Measurements from ENCODE around the gene TTC13. TPM values are rescaled to one million over a fixed set of nuclear protein-coding genes. Genes with fewer than 3 reads are reported as not detected.
A peak's percentile ranks its signal among the peaks of the same experiment; 100 is the strongest.

Gene TTC13
- total and polyA plus RNA-seq, 3 experiments from 2014 or later: 13.1 to 24.8 (median 21.5) TPM

- H3K4me1 ChIP-seq (ENCODE audit: insufficient read depth, low read length): peaks cover 6% of the 10 kb centered on the region
- peaks cover 11% of the 10 kb centered on the region for H3K36me3 ChIP-seq (ENCODE audit: insufficient read depth, low read length)
- H3K27me3 ChIP-seq (ENCODE audit: insufficient read depth, low read length, poor library complexity, severe bottlenecking): no peaks in the 10 kb centered on the region
- Mint-ChIP-seq H3K27me3 (no peaks in the 10 kb centered on the region), H3K4me1 (peaks cover 59 to 76% (median 70%) of the 10 kb centered on the region in 3 donors), H3K9me3 (no peaks in the 10 kb centered on the region), H3K27ac (peak overlapping the region in 1 of 8 donors; percentile 7), H3K36me3 (peaks cover 6 to 17% (median 8%) of the 10 kb centered on the region in 3 donors), H3K4me3 (peak overlapping the region in 1 of 7 donors; percentile 16)
- POLR2A ChIA-PET: no interaction called here
- no peak overlapping the region for H3K27ac ChIP-seq (ENCODE audit: low read depth, low read length)
- no peaks in the 10 kb centered on the region for H3K9me3 ChIP-seq (ENCODE audit: low read length)
- CTCF ChIA-PET: interaction anchor here (1.1 kb wide), 1 partner anchor 11 kb away, joined by 4 read pairs; no protein-coding TSS in a partner anchor
- DNase-seq: no peak
- no peak overlapping the region for H3K4me3 ChIP-seq (ENCODE audit: low read length)
Observed at GRCh38 chr1:230965535-230965934, 13.1 kb downstream of the TTC13 start.

- ChIA-PET POLR2A (no interaction called here), CTCF (interaction anchor here (1.1 kb wide), 1 partner anchor 12 kb away, joined by 4 read pairs; no protein-coding TSS in a partner anchor)
Observed at GRCh38 chr1:230964896-230965295, 13.8 kb downstream of the TTC13 start.

GRCh38 chr1:230958370-230958769 is 20.3 kb downstream of the TTC13 start:
- H3K4me3 Mint-ChIP-seq: no peak overlapping the region
- DNase-seq: no peak
- peaks cover 25 to 42% (median 33%) of the 10 kb centered on the region in 3 donors for H3K4me1 Mint-ChIP-seq
- no peaks in the 10 kb centered on the region for H3K4me1 ChIP-seq (ENCODE audit: insufficient read depth, low read length)
- no peaks in the 10 kb centered on the region for H3K9me3 Mint-ChIP-seq
- peaks cover 18% of the 10 kb centered on the region for H3K36me3 ChIP-seq (ENCODE audit: insufficient read depth, low read length)
- no peak overlapping the region for H3K27ac ChIP-seq (ENCODE audit: low read depth, low read length)
- no peaks in the 10 kb centered on the region for H3K27me3 ChIP-seq (ENCODE audit: insufficient read depth, low read length, poor library complexity, severe bottlenecking)
- H3K9me3 ChIP-seq (ENCODE audit: low read length): no peaks in the 10 kb centered on the region
- no peaks in the 10 kb centered on the region for H3K27me3 Mint-ChIP-seq
- H3K36me3 Mint-ChIP-seq: peaks cover 18 to 66% (median 21%) of the 10 kb centered on the region in 3 donors
- peak overlapping the region in 1 of 8 donors; percentile 22 for H3K27ac Mint-ChIP-seq
- H3K4me3 ChIP-seq (ENCODE audit: low read length): no peak overlapping the region
- ChIA-PET POLR2A (no interaction called here), CTCF (interaction anchor here (1.2 kb wide), 2 partner anchors 12 to 18 kb away, joined by 3 read pairs; no protein-coding TSS in a partner anchor)

More at GRCh38 chr1:230964896-230965295, 13.8 kb downstream of the TTC13 start:
- Mint-ChIP-seq H3K9me3 (no peaks in the 10 kb centered on the region), H3K27me3 (no peaks in the 10 kb centered on the region), H3K27ac (peak overlapping the region in 3 of 8 donors; percentile 4 to 33 (median 18)), H3K4me1 (peaks cover 58 to 72% (median 70%) of the 10 kb centered on the region in 3 donors), H3K4me3 (no peak overlapping the region), H3K36me3 (peaks cover 12 to 18% (median 15%) of the 10 kb centered on the region in 3 donors)
- no peaks in the 10 kb centered on the region for H3K9me3 ChIP-seq (ENCODE audit: low read length)
- no peaks in the 10 kb centered on the region for H3K27me3 ChIP-seq (ENCODE audit: insufficient read depth, low read length, poor library complexity, severe bottlenecking)
- H3K4me3 ChIP-seq (ENCODE audit: low read length): no peak overlapping the region
- peaks cover 5% of the 10 kb centered on the region for H3K36me3 ChIP-seq (ENCODE audit: insufficient read depth, low read length)
- H3K4me1 ChIP-seq (ENCODE audit: insufficient read depth, low read length): no peaks in the 10 kb centered on the region
- no peak overlapping the region for H3K27ac ChIP-seq (ENCODE audit: low read depth, low read length)
- no peak for DNase-seq

- Mint-ChIP-seq H3K27ac (peak overlapping the region in 1 of 8 donors; percentile 33), H3K4me1 (peaks cover 19 to 35% (median 25%) of the 10 kb centered on the region in 3 donors), H3K27me3 (no peaks in the 10 kb centered on the region), H3K36me3 (peaks cover 18 to 69% (median 21%) of the 10 kb centered on the region in 3 donors), H3K4me3 (no peak overlapping the region), H3K9me3 (no peaks in the 10 kb centered on the region)
- CTCF ChIA-PET: interaction anchor here (2.0 kb wide), 1 partner anchor 21 kb away, joined by 5 read pairs; the partner anchor contains the start of genes ARV1 and TTC13
- Histone ChIP-seq H3K27ac (ENCODE audit: low read depth, low read length) (no peak overlapping the region), H3K9me3 (ENCODE audit: low read length) (no peaks in the 10 kb centered on the region), H3K4me3 (ENCODE audit: low read length) (no peak overlapping the region), H3K4me1 (ENCODE audit: insufficient read depth, low read length) (no peaks in the 10 kb centered on the region), H3K27me3 (ENCODE audit: insufficient read depth, low read length, poor library complexity, severe bottlenecking) (no peaks in the 10 kb centered on the region), H3K36me3 (ENCODE audit: insufficient read depth, low read length) (peaks cover 20% of the 10 kb centered on the region)
- POLR2A ChIA-PET: no interaction called here
- no peak for DNase-seq
Observed at GRCh38 chr1:230957580-230957989, 21.1 kb downstream of the TTC13 start.

- Mint-ChIP-seq H3K27ac (no peak overlapping the region), H3K4me3 (no peak overlapping the region), H3K4me1 (peaks cover 7 to 23% (median 21%) of the 10 kb centered on the region in 3 donors), H3K27me3 (no peaks in the 10 kb centered on the region), H3K36me3 (peaks cover 5 to 69% (median 19%) of the 10 kb centered on the region in 3 donors), H3K9me3 (no peaks in the 10 kb centered on the region)
- no peaks in the 10 kb centered on the region for H3K9me3 ChIP-seq (ENCODE audit: low read length)
- peaks cover 13% of the 10 kb centered on the region for H3K36me3 ChIP-seq (ENCODE audit: insufficient read depth, low read length)
- no peak overlapping the region for H3K27ac ChIP-seq (ENCODE audit: low read depth, low read length)
- no peak overlapping the region for H3K4me3 ChIP-seq (ENCODE audit: low read length)
- ChIA-PET CTCF (interaction anchor here (1.0 kb wide), 1 partner anchor 28 kb away, joined by 3 read pairs; the partner anchor contains the start of gene TTC13), POLR2A (no interaction called here)
- no peaks in the 10 kb centered on the region for H3K4me1 ChIP-seq (ENCODE audit: insufficient read depth, low read length)
- H3K27me3 ChIP-seq (ENCODE audit: insufficient read depth, low read length, poor library complexity, severe bottlenecking): no peaks in the 10 kb centered on the region
- DNase-seq: no peak
Observed at GRCh38 chr1:230950404-230950803, 28.3 kb downstream of the TTC13 start.

GRCh38 chr1:230948903-230949302 is 29.8 kb downstream of the TTC13 start:
- H3K4me1 Mint-ChIP-seq: peaks cover 9 to 23% (median 14%) of the 10 kb centered on the region in 3 donors
- POLR2A ChIA-PET: no interaction called here
- no peaks in the 10 kb centered on the region for H3K27me3 Mint-ChIP-seq
- peak overlapping the region in 2 of 8 donors; percentile 2 to 20 for H3K27ac Mint-ChIP-seq
- Histone ChIP-seq H3K4me1 (ENCODE audit: insufficient read depth, low read length) (no peaks in the 10 kb centered on the region), H3K27ac (ENCODE audit: low read depth, low read length) (no peak overlapping the region), H3K4me3 (ENCODE audit: low read length) (no peak overlapping the region), H3K9me3 (ENCODE audit: low read length) (no peaks in the 10 kb centered on the region), H3K27me3 (ENCODE audit: insufficient read depth, low read length, poor library complexity, severe bottlenecking) (no peaks in the 10 kb centered on the region), H3K36me3 (ENCODE audit: insufficient read depth, low read length) (peaks cover 9% of the 10 kb centered on the region)
- DNase-seq: no peak
- H3K36me3 Mint-ChIP-seq: peaks cover 2 to 71% (median 21%) of the 10 kb centered on the region in 3 donors
- CTCF ChIA-PET: interaction anchor here (0.7 to 1.0 kb wide), 2 partner anchors 20 to 27 kb away, joined by 3 to 5 read pairs; no protein-coding TSS in a partner anchor
- no peak overlapping the region for H3K4me3 Mint-ChIP-seq
- no peaks in the 10 kb centered on the region for H3K9me3 Mint-ChIP-seq

GRCh38 chr1:230948301-230948700 is 30.4 kb downstream of the TTC13 start:
- no peak for DNase-seq
- no peak overlapping the region for H3K4me3 ChIP-seq (ENCODE audit: low read length)
- H3K36me3 ChIP-seq (ENCODE audit: insufficient read depth, low read length): peaks cover 7% of the 10 kb centered on the region
- no peaks in the 10 kb centered on the region for H3K27me3 ChIP-seq (ENCODE audit: insufficient read depth, low read length, poor library complexity, severe bottlenecking)
- H3K4me1 ChIP-seq (ENCODE audit: insufficient read depth, low read length): no peaks in the 10 kb centered on the region
- no peaks in the 10 kb centered on the region for H3K27me3 Mint-ChIP-seq
- H3K36me3 Mint-ChIP-seq: peaks cover 4 to 68% (median 21%) of the 10 kb centered on the region in 3 donors
- no peaks in the 10 kb centered on the region for H3K9me3 ChIP-seq (ENCODE audit: low read length)
- POLR2A ChIA-PET: no interaction called here
- no peak overlapping the region for H3K27ac ChIP-seq (ENCODE audit: low read depth, low read length)
- peak overlapping the region in 1 of 8 donors; percentile 90 for H3K27ac Mint-ChIP-seq
- CTCF ChIA-PET: interaction anchor here (0.7 to 1.0 kb wide), 2 partner anchors 20 to 28 kb away, joined by 3 to 5 read pairs; no protein-coding TSS in a partner anchor
- no peak overlapping the region for H3K4me3 Mint-ChIP-seq
- H3K4me1 Mint-ChIP-seq: peaks cover 9 to 23% (median 14%) of the 10 kb centered on the region in 3 donors
- no peaks in the 10 kb centered on the region for H3K9me3 Mint-ChIP-seq

- POLR2A ChIA-PET: no interaction called here
- Mint-ChIP-seq H3K4me3 (no peak overlapping the region), H3K9me3 (no peaks in the 10 kb centered on the region), H3K4me1 (peaks cover 10 to 35% (median 14%) of the 10 kb centered on the region in 3 donors), H3K27me3 (no peaks in the 10 kb centered on the region), H3K27ac (peak overlapping the region in 1 of 8 donors; percentile 12), H3K36me3 (peaks cover 9 to 66% (median 21%) of the 10 kb centered on the region in 3 donors)
- peaks cover 7% of the 10 kb centered on the region for H3K36me3 ChIP-seq (ENCODE audit: insufficient read depth, low read length)
- no peaks in the 10 kb centered on the region for H3K9me3 ChIP-seq (ENCODE audit: low read length)
- H3K4me1 ChIP-seq (ENCODE audit: insufficient read depth, low read length): no peaks in the 10 kb centered on the region
- no peak overlapping the region for H3K27ac ChIP-seq (ENCODE audit: low read depth, low read length)
- no peaks in the 10 kb centered on the region for H3K27me3 ChIP-seq (ENCODE audit: insufficient read depth, low read length, poor library complexity, severe bottlenecking)
- no peak overlapping the region for H3K4me3 ChIP-seq (ENCODE audit: low read length)
- DNase-seq: no peak
- CTCF ChIA-PET: no interaction called here
Observed at GRCh38 chr1:230943048-230943593, 35.5 kb downstream of the TTC13 start.

Data from CD8-positive, alpha-beta memory T cell (primary cell).